NCI-H82 treated with DMSO at 0.1 percent for 48 hours (cell line): ENCODE results near the gene LAMC2.
"Not testable (repeated sequence)": the region's sequence is repeated elsewhere in the genome, so short reads cannot be mapped to it uniquely, and the experiment has no call there.

ENCODE experiments used
- DNase-seq: peaks from one replicate; lab custom pipeline; 2025; ENCODE audit not compliant: unreplicated experiment; lab: John Stamatoyannopoulos, UW

The LAMC2 gene

DNA sequence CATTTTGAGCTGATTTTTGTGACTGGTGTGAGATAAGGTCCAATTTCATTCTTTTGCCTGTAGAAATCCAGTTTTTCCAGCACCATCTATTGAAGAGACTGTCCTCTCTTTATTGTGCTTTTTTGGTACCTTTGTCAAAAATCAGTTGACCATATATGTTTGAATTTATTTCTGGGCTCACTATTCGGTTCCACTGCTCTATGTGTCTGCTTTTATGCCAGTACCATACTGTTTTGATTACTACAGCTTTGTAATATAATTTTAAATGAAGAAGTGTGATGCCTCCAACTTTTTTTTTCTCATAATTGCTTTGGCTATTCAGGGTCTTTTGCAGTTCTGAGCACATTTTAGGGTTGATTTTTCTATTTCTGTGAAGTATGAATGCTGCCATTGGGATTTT, 69.0 kb downstream of the LAMC2 start:
- DNase-seq = no peak

DNA sequence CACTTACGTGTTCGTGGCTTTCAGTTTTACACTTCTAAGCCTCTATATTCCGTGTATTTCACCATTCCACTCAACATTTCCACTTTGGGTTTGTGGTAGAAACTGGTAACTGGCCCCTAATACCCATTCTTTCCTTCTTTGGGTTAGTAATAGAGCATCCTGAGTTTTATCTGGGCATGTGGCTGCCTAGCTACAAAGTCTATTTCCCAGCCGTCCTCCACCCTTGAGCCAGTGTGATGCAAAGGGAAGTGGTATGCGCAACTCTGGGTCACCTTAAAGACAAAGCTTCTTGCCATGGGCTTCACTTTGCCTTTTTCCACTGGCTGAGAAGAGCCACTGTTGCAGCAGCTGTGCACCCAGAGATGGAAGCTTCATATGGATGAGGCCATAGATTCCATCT, 73.9 kb downstream of the LAMC2 start:
- no peak for DNase-seq

DNA sequence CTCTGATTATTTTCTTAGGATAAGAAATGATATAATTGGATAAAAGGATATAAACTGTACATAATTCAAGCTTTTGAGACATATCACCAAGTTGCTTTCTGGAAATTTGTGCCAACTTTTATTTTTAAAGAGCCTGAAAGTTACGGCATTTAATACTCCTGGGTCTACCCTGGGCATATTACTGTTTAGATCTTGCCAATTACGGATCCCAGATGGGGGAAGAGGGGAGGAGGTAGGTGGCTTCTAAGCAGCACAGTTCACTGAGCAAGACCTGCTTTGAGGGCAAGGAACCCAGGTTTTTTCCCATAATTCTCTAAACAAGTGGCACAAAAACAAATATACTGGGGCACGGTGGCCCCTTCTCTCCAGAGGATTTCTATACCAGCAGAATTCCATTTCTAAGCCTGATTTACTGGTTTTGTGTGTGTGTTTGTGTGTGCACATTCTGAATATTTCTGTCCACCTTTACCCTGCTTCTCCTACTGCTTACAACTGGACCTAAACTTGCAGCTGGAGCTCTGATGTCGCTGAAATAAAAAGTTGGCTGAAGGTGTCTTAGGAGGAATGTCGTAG, 76.7 kb downstream of the LAMC2 start:
- no peak for DNase-seq

DNA sequence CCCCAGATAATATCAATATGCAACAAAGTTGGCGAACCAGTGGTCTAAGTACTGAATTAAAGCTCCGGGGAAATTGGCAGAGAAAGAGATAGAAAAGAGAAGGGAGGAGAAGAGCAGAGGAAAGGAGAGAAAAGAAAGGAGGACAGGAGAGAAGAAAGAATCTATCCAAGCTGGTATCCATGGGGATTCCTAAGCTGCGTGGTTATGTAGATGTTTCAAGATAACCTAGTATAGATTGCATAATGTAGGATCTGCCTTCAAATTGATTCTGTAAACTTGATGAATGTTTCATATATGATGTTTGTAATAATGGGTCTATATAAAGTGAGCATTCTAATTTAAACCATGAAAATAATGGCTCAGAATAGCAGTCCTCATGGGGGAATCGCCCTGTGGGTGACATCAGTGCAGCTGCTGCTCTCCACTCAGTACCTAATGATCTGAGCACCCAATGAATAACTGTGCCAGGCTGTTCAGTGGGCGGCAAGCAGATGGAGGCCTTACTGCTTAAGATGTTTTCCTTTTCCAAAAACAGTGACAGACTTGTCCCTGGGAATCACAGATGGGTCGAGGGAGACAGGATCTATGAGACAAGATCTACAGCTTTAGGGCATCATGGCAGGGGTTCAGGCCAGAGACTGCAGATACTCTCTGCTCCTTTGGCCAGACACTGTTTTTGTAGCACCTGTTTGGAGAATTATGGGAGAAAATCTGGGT, 78.0 kb downstream of the LAMC2 start:
- no peak for DNase-seq

DNA sequence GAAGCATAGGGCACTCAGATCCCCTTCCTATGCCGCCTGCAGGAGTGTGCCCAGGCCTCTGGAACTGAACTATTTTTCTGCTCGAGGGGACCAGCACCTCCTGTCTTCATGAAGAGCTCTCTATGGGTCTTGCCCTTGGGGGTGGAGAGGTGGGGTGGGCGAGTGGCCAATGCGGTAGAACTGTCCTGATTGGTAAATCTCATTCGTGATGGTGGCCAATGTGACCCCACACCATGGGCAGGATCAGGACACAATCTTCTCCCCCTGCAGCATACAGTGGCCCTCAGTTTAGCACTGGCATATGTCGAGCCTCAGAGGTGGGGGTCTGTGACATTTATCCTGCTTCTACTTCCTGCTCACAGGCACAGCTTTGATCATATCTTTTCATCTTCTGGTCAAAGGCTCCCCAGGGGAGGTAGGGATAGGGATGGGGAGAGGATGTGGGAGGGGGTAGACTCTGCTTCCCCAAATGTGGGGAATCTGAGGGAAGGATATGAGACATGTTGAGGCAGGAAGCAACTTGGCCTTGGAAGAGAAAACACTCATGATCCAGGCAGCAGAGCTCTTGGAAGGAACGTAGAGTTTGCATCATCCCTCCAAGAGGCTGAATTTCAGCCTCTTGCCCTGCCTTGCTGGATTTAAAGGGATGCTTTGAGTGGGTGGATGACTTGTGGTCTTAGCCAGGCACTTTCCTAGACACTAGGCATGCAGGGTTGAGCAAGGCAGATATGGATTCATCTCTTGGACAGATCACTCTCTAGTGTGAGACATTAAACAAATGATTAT, 81.8 kb downstream of the LAMC2 start:
- DNase-seq = no peak

DNA sequence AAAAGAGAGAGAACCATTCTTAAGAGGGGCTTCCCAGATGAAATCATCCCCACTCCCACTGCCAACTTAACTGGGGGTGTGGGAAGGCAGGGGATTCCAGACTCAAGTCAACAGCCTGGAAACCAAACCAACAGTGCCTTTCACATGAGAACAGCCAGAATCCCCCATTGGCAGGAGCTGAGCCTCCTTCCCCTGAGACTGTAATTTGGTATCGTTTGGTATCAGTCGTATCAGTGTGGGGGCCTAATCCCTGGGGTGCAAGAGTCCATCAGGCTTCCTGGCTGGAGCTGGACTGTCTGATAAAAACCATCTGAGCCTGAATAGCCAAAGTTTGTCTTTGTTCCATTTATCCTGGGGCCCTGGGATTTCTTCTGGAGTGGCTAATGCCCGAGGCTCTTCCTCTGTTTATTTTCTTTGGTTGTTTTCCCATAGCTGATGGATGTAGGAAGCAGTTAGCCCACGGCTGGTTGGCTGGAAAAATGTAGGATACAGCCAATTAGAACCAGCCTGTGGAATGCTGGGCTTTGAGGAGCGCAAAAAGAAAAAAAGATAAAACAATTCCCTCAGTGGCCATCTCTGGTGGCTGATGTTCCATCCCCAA, 84.6 kb downstream of the LAMC2 start:
- DNase-seq = no peak

DNA sequence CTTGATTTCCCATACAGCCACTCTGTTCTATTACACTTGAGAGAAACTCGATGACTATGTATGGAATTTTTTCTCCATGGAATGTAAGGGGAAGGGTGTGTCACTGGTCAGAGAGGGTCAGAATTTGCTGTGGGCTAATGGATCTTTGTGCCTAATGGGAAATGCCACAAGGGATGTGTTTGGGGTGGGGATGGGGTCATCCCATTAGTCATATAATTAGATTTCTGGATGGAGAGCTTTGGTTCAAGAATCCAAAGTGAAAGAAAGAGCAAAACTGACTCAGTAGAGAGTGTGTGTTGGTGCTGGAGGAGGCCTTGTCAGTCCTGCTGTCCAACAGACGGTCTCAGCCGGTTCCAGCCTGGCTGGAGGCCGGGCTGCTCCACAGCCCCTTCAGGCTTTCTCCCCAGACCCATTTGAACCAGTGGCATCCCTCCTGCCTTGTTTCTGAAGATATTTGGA, 86.4 kb downstream of the LAMC2 start:
- DNase-seq = no peak

DNA sequence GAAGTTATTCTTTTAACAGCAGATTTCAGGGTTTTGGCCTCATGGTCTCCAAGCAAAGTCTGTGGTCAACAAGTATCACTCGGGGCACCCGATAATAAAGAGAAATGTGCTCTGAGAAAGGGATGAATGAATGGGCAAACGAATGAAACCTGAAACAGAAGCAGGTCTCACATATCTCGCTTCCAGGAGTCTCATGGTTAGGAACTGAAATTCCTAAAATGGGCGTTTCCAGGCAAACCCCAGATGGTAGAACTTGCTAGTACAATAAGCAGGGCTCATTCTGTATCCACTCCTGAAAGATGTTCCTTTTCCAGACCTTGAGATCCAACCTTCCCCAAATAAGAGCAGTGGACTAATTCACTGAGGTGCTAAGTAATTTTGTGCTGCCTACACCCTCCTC, 87.2 kb downstream of the LAMC2 start:
- no peak for DNase-seq

DNA sequence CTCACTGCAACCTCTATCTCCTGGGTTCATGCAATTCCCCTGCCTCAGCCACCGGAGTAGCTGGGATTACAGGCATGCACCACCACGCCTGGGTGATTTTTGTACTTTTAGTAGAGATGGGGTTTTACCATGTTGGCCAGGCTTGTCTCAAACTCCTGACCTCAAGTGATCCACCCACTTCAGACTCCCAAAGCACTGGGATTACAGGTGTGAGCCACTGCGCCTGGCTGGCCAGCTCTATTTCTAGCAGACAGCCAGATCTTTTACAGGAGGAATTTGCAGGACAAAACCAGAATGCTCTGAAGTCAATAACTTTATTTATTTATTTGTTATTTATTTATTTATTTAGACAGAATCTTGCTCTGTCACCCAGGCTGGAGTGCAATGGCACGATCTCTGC, 87.9 kb downstream of the LAMC2 start:
- not testable (repeated sequence) for DNase-seq

DNA sequence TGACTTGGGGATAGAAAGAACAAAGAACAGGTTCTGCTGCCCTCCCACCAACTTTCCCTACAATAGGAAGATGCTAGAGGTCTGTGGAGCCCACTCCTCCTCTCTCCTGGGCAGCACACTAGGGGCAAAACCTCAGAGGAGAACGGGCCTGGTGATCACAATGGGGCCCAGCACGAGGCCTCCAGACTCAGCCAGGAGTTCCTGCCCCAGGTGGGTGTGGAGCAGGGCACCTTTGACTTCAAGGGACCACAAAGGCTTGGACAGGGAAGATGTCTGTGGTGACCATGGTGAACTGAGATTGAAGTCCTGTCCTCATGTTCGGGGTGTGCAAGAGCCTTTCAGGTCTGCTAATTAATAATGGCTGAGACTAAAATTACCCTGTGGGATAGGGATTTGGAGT, 88.8 kb downstream of the LAMC2 start:
- DNase-seq = no peak

DNA sequence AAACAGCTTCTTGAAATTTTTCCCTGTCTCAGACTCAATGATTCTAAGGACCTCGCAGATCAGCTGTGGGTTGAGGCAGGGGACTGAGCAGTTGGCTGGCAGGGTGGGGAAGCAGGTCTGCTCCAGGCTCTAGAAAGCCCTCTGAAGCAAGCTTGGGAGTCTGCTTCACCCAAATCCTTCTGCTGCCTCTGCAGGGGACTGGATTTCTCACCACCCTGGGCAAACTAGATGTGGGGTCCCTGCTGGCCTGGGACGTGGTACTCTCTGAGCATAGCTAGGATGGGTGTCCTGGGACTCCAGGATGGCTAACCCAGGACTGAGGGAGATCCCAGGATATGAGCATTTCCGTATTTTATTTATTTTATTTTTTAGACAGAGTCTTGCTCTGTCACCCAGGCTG, 89.3 kb downstream of the LAMC2 start:
- DNase-seq = no peak

DNA sequence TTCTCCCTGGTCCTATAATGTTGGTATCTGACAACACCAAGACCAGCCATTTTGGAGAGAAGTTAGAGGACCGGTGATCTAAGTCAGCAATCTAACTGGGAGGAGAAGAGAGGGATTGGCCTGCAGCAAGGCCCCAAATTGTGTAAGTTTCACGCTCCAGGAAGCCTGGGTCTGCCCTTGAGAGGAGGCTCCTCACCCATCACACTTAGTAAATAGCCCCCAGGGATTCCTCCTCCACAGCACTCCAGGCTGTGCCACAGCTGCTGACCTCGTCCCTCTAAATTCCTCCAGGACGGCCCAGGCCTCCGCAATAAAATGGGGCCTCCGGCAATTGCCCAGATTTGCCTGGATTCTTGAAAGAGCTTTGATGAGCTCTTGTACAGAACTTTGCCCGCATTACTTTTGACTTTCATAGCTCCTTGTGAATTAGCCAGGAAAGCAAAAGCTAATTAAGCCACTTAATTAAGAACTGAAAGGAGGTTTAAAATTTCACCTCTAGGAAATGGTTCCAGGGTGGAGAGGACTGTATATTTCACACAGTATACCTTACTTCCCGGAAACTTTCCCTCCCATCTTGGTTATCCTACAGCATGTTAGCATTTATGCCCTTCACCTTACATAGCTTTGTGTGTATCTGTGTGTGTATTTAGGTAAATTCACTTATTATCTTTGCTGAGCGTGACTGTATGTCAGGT, 90.5 kb downstream of the LAMC2 start:
- DNase-seq = no peak

DNA sequence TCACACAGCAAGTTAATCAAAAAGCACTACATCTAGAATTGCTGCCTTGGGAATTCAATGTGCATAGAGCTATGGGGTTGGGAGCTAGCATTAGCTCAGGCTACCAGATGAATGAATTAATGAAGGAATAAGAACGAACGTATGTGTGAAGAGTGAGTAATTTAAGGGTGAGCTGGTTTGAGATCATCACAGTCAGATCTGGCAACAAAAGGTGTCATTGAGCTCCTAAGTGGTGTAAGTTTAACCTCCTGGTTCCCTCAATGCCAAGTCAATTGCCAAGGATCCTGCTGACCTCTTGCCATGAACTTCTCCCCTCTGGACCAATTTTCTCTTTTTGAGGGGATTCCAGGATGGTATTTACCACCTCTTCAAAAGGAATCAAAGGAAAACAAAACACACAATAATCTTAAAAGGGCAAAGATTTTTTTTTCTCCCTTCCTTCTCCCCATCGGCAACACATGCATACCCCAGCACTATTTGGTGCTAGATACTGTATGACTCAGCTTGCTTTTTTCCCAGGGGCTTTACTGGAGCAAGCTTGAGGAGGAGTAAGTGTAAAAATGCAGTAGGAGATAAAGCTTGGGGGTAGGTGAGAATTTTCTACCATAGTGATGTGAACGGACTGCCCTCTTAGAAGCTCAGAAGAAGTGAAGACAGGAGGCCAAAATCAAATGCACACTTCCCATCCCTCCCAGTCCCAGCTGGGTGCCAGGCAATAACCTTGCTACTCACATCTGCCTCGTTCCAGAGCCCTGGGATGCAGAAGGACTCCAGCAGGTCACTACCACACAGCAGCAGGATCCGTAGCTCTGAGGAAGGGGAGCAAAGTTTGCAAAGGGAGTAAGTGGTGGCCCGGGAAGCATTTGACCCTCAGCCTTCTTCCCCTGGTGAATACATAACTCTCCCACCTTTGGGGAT, 92.0 kb downstream of the LAMC2 start:
- no peak for DNase-seq

DNA sequence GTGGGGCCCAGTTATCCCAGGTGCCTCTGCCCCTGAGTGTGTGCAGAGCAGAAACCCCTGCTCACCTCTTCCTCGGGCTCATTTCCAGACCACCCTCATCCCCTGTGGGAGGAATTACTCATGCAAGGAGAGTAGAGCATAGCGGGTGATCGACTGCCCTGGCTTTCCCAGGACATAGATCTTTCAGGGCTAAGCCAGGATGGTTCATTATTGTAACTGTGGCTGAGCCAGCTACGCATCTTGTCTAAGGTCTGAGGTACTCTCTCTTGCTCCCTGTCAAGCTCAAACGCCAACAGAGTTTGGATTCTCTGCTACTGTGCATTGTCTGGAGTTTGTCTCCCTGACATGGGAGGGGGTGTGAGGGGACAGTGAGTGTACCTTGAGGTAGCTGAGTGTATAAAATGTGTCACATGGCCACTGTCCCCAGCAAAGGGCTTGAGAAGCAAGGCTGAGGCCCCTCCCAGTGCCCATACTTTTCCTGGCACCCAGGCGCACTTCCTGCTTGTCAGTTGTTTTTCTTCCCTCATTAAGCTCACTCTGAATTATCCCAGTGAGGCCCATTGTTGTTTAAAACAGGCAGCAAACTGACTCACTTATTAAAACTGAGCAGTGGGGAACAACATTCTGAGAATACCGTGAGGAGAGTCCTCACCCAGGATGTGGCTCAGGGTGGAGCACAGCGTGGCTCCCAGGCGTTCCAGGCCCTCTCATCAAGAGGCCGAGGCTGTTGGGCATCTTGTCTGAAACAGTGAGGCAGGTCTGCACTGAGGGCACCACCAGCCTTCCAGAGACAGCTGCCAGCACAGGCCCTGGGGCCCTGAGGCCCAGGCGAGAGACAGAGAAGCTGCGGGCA, 92.9 kb downstream of the LAMC2 start:
- DNase-seq = no peak

DNA sequence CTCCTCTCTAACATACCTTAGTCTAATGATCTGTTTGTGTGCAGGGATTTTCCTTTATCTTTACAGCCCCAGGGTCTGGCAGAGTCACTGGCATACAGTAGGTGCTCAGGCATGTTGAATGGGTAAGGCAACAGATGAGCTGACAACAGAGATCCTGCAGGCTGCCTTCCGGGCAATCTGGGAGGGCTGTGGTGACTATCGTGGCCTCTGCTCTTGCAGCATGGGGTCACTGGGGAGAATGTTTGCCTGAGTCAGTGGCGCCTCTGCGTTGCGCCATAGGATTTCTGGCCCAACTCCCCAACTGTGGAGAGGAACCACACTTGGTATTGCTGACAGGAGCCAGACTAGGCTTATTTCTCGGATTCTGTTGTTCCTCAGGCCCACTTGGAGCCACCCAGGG, 93.8 kb downstream of the LAMC2 start:
- no peak for DNase-seq

DNA sequence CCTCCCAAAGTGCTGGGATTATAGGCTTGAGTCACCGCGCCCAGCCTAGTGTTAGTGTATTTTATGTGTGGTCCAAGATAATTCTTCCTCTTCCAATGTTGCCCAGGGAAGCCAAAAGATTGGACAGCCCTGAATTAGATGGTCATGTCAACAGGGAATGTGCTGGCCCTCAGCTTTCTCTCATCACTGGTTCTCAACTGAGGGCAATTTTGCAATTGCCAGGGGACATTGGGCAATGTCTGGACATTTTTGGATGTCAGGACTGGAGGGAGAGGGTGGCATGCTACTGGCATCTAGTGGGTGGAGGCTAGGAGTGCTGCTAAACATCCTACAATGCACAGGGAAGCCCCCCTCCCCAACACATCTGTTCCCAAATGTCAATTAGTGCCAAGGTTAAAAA, 95.0 kb downstream of the LAMC2 start:
- DNase-seq = no peak

DNA sequence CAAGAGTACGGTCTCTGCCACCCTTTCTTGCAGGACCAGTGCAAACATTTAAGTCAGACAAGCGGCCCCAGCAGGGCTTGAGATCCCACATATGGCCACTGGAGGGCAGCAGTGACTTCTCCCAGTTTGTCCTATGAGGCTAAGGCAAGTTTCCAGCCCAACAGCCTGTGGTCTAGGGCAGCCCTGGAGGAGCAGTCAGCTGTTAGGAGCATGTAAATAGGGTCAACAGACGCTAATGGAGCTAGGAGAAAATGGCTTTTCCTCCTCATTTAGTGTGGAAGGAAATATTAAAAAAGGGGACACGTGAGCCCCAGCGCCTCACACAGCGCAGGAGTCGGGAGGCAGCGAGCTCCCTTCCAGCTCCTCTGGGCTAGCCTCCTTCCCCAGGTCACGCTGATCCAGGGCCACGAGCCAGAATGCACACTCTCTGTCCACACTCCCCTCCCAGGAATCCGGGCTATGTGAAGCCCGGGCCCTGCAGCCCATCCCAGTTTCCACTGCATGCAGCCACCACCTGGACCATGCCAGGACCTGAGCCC, 95.6 kb downstream of the LAMC2 start:
- peak; percentile 53 for DNase-seq

DNA sequence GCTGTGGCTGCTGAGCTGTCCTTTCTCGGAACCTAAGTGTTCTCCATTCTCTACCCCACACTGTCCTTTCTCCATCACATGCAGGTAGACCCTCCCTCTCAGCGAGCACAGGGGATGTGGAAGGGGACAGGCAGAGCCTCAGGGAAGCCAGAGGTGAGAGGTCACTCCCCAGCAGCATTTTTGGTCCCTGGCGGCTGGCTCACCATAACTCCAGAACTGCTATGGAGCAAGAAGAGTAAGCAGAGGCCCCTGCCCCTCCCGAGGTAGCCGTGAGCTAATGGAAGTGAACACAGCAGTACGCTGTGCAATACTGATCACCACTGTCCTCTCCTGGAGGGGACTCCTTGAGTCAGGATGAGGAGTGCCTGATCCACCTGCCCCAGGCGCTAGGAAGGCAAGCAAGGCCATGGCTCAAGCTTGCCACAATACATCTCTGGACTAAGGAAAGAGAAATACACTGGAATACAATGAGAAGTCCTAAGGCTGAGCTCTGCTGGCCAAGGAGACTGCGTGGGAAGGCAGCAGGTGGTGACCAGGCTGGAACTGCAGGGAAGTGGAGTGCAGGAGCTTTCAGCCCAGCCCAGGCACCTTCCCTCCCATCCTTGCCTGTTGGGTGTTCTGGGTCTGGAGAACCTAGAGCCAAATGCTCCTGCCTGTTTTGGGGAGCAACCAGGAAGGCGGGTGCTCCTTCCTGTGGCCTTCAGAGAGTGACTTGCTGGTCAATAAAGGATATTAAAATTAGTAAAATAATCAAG, 96.2 kb downstream of the LAMC2 start:
- DNase-seq = no peak
